Trophoblast cell (in vitro differentiated cells and primary cell): ENCODE measurements around the gene TUBB2B.

ENCODE experiments used
- DNase-seq, 2 donors: peaks; one replicate each; pipeline ENCODE4 v3.0.0-alpha.2; 2016
- H2AFZ ChIP-seq: 2 replicates; pipeline ENCODE4 v1.6.1; 2013; ENCODE audit warnings: low read length, moderate library complexity, mild to moderate bottlenecking; ENCODE audit not compliant: insufficient read depth, poor library complexity
- H2AK5ac ChIP-seq: 2 replicates; pipeline ENCODE4 v1.6.1; 2013; ENCODE audit warnings: mild to moderate bottlenecking, low read length
- H2BK120ac ChIP-seq: 2 replicates; pipeline ENCODE4 v1.6.1; 2013; ENCODE audit warnings: low read length, mild to moderate bottlenecking, moderate library complexity; ENCODE audit not compliant: insufficient read depth, poor library complexity
- H2BK12ac ChIP-seq: 2 replicates; pipeline ENCODE4 v1.6.1; 2013; ENCODE audit warnings: mild to moderate bottlenecking, low read length, moderate library complexity
- H2BK5ac ChIP-seq: 2 replicates; pipeline ENCODE4 v1.6.1; 2013; ENCODE audit warnings: low read length, low read depth, moderate library complexity, mild to moderate bottlenecking; ENCODE audit not compliant: poor library complexity
- H3K14ac ChIP-seq: 2 replicates; pipeline ENCODE4 v1.6.1; 2013; ENCODE audit warnings: mild to moderate bottlenecking, low read length
- H3K18ac ChIP-seq: 2 replicates; pipeline ENCODE4 v1.6.1; 2013; ENCODE audit warnings: mild to moderate bottlenecking, low read length
- H3K23ac ChIP-seq: 2 replicates; pipeline ENCODE4 v1.6.1; 2013; ENCODE audit warnings: low read length
- H3K27ac ChIP-seq: 2 replicates; pipeline ENCODE4 v1.5.1; 2013; ENCODE audit warnings: low read depth, mild to moderate bottlenecking, inconsistent platforms, low read length, moderate library complexity
- H3K27me3 ChIP-seq: 2 replicates; pipeline ENCODE4 v1.6.1; 2013; ENCODE audit warnings: inconsistent platforms, mild to moderate bottlenecking, low read length, moderate library complexity; ENCODE audit not compliant: insufficient read depth
- H3K36me3 ChIP-seq, 2 experiments: 1 replicate in 1 of 2; 2 replicates in 1 of 2; pipeline ENCODE4 v1.6.1; 2013; ENCODE audit warnings: low read length in 2 of 2, mild to moderate bottlenecking in 2 of 2, moderate library complexity in 1 of 2; ENCODE audit not compliant: insufficient read depth in 2 of 2, control insufficient read depth in 1 of 2
- H3K4ac ChIP-seq: 2 replicates; pipeline ENCODE4 v1.6.1; 2013; ENCODE audit warnings: low read depth, mild to moderate bottlenecking, low read length, moderate library complexity
- H3K4me1 ChIP-seq, 2 experiments: 1 replicate in 1 of 2; 2 replicates in 1 of 2; pipeline ENCODE4 v1.6.1; 2013; ENCODE audit warnings: low read length in 2 of 2, mild to moderate bottlenecking in 2 of 2, moderate library complexity in 1 of 2; ENCODE audit not compliant: insufficient read depth in 2 of 2, control insufficient read depth in 1 of 2
- H3K4me2 ChIP-seq: 2 replicates; pipeline ENCODE4 v1.6.1; 2013; ENCODE audit warnings: inconsistent platforms, mild to moderate bottlenecking, low read length, moderate library complexity
- H3K4me3 ChIP-seq: 2 replicates; pipeline ENCODE4 v1.5.1; 2013; ENCODE audit warnings: mild to moderate bottlenecking, low read depth, low read length, inconsistent platforms
- H3K79me1 ChIP-seq: one replicate; pipeline ENCODE4 v1.6.1; 2013; ENCODE audit warnings: low read length
- H3K79me2 ChIP-seq: 2 replicates; pipeline ENCODE4 v1.6.1; 2013; ENCODE audit warnings: low read length, mild to moderate bottlenecking; ENCODE audit not compliant: control insufficient read depth, insufficient read depth, poor library complexity
- H3K9ac ChIP-seq: 2 replicates; pipeline ENCODE4 v1.6.1; 2013; ENCODE audit warnings: mild to moderate bottlenecking, low read length
- H3K9me3 ChIP-seq: 2 replicates; pipeline ENCODE4 v1.6.1; 2013; ENCODE audit warnings: low read depth, mild to moderate bottlenecking, control low read depth, inconsistent platforms, low read length; ENCODE audit not compliant: insufficient read depth
- H4K12ac ChIP-seq: 2 replicates; pipeline ENCODE4 v1.6.1; 2013; ENCODE audit warnings: low read depth, mild to moderate bottlenecking, low read length, moderate library complexity
- H4K8ac ChIP-seq: 2 replicates; pipeline ENCODE4 v1.6.1; 2013; ENCODE audit warnings: low read depth, mild to moderate bottlenecking, low read length, moderate library complexity
- H4K91ac ChIP-seq: one replicate; pipeline ENCODE4 v1.6.1; 2013; ENCODE audit warnings: low read depth, mild to moderate bottlenecking, low read length, moderate library complexity
- WGBS: extraction: QIAGEN DNeasy Blood & Tissue Kit; methylation state at CpG from one replicate; pipeline ENCODE4 v1.1.7; 2013; ENCODE audit warnings: missing lambda C conversion rate; ENCODE audit not compliant: insufficient read length, insufficient coverage; ENCODE audit errors: extremely low coverage; 5-methylcytosine and 5-hydroxymethylcytosine counted together

TUBB2B gene

DNA sequence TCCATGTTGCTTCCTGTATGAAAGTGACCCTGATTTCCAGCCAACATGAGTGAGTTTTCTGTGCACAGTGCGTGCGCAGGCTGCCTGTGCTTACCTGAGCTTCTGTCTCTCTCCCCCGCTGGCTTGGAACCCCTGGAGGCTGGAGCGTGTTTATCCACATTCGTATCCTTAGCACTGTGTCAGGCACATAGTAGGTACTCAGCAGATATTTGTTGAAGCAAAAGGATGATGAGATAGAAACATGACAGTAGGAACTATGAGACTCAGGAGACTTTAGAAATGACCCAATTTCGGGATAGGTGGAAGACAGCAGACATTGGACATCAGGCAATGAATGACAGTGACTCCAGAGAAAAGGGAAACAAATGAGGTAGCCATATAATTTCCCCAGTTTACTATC is 15.2 kb downstream of the TUBB2B start:
- Histone ChIP-seq H3K4me2 (no peak overlapping the region), H4K12ac (no peak overlapping the region), H4K8ac (no peak overlapping the region), H3K14ac (no peak overlapping the region), H2BK120ac (no peak overlapping the region), H3K27me3 (no peaks in the 10 kb centered on the region), H3K9ac (no peak overlapping the region), H3K4me3 (no peak overlapping the region), H3K9me3 (no peaks in the 10 kb centered on the region), H3K79me1 (peaks cover 2% of the 10 kb centered on the region), H2BK12ac (no peak overlapping the region), H3K4me1 (peaks cover 9 to 10% of the 10 kb centered on the region in 2 experiments), H3K79me2 (no peaks in the 10 kb centered on the region), H3K18ac (no peak overlapping the region), H3K4ac (no peak overlapping the region), H3K23ac (no peak overlapping the region), H2AK5ac (no peak overlapping the region), H2AFZ (no peak overlapping the region), H3K36me3 (no peaks in the 10 kb centered on the region), H3K27ac (no peak overlapping the region), H2BK5ac (no peak overlapping the region), H4K91ac (no peak overlapping the region)
- DNase-seq, result no peak
- no CpG with 5 or more reads among the region's 6 CpGs for WGBS

DNA sequence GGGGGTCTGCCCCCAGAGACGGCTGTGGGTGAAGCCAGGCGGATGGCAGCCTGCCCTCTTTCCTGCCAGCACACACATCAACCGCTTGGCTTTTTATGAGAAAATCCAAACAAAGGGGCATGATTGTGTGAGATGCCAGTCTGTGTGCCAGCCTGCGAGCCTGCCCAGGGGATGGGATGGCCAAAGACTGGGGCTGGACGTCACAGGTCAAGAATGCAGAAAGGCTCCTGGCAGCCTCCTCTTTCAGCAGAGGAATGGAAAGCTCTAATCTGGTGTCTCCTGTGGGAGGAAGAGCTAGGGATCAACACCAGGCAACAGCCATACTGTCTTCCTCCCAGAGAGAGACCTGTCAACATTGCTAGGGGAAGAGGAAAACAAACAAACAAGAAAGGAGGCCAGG is 15.8 kb downstream of the TUBB2B start:
- Histone ChIP-seq H3K9me3 (no peaks in the 10 kb centered on the region), H4K12ac (no peak overlapping the region), H2BK120ac (no peak overlapping the region), H3K36me3 (no peaks in the 10 kb centered on the region), H2BK12ac (no peak overlapping the region), H3K27me3 (no peaks in the 10 kb centered on the region), H3K27ac (no peak overlapping the region), H3K14ac (no peak overlapping the region), H2AK5ac (no peak overlapping the region), H2BK5ac (no peak overlapping the region), H3K79me1 (peaks cover 2% of the 10 kb centered on the region), H3K4me1 (peaks cover 9 to 10% of the 10 kb centered on the region in 2 experiments), H3K4me3 (no peak overlapping the region), H3K18ac (no peak overlapping the region), H2AFZ (no peak overlapping the region), H4K91ac (no peak overlapping the region), H3K23ac (no peak overlapping the region), H3K4ac (no peak overlapping the region), H4K8ac (no peak overlapping the region), H3K79me2 (no peaks in the 10 kb centered on the region), H3K9ac (no peak overlapping the region), H3K4me2 (no peak overlapping the region)
- WGBS, result no CpG with 5 or more reads among the region's 5 CpGs
- DNase-seq, result peak in 1 of 2 donors; percentile 18

DNA sequence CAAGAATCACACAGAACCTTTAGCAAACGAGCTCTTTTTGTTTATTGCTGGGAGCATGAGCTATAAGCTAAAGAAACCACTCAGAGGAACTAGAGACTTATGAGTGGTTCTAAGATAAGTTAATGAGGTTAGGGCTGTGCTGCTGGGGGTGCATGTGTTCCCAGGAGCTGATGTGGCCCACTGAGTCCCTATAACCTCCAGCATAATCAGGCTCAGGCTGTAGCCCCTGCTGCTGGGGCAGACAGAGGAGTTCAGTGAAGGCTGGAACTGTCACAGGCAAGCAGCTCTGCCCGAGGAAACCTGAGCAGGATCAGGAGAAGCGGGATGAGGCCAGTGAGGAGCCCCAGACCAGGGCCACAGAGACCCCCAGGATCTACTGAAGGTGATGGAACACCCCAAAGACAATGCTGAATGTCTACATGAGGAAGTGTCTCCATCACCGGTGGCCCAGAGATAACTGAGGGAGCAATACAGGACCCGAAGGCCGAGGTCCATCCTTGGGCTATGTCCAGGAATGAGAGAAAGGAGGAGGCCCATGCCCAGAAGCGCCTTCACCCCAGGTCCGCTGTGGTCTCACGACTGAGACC is 17.3 kb downstream of the TUBB2B start:
- DNase-seq, result no peak
- no peaks in the 10 kb centered on the region for H3K27me3 ChIP-seq

DNA sequence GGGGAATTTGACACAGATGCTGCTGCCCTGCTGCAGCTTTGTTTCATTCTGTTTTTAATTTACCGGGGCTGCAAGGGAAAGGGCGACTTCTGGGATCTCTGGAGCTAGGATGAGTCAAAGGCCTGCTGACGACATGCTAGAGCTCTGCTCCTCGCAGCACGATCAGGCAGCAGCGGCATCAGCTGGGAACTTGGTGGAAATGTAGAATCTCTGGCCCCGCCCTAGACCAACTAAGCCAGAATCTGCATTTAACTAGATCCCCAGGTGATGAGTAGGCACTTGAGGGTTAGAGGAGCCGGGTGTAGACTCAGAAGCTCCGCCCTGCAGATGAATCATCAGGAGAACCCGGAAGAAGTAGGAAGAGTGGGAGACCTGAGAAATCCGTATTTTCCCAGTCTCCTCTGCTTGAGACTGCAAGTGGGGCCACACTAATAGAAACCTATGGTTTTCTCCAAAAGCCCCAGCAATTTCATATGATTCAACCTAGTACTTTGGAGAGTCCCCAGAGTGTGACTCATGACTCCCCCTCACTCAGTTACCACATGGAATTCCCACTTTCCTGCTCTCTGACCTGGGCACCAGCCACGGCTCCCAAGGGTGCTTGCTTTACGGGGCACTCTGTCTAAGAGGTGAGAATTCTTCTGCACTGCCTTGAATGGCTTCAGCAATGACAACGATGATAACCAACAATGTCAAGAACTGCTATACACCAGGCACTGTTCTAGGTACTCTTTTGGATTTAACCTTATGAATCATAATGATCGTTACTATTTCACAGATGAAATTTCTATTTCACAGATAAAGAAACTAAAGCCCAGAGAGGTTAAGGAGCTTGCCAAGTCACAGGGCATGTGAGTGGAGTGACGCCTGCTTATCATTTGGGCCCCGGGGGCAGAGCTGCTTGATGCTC is 18.1 kb downstream of the TUBB2B start:
- no peaks in the 10 kb centered on the region for H3K9me3 ChIP-seq
- no peak overlapping the region for H2BK12ac ChIP-seq
- H3K9ac ChIP-seq, result no peak overlapping the region
- H3K4me1 ChIP-seq, result peaks cover 12 to 17% of the 10 kb centered on the region in 2 experiments
- H2AFZ ChIP-seq, result no peak overlapping the region
- H3K79me1 ChIP-seq, result peaks cover 4% of the 10 kb centered on the region
- peak overlapping the region; percentile 53 for H4K91ac ChIP-seq
- peak overlapping the region; percentile 79 for H4K8ac ChIP-seq
- no peaks in the 10 kb centered on the region for H3K27me3 ChIP-seq
- no peak overlapping the region for H2AK5ac ChIP-seq
- no peaks in the 10 kb centered on the region for H3K79me2 ChIP-seq
- H3K4me3 ChIP-seq, result no peak overlapping the region
- H2BK120ac ChIP-seq, result no peak overlapping the region
- H4K12ac ChIP-seq, result no peak overlapping the region
- no peak overlapping the region for H3K18ac ChIP-seq
- peak overlapping the region; percentile 26 for H3K4me2 ChIP-seq
- no peak overlapping the region for H3K14ac ChIP-seq
- no peak overlapping the region for H3K23ac ChIP-seq
- H3K27ac ChIP-seq, result no peak overlapping the region
- no peak overlapping the region for H2BK5ac ChIP-seq
- no peaks in the 10 kb centered on the region for H3K36me3 ChIP-seq
- peak; percentile 93 to 96 for DNase-seq
- WGBS, result no CpG with 5 or more reads among the region's 17 CpGs
- H3K4ac ChIP-seq, result no peak overlapping the region

More for the DNA sequence above, 17.3 kb downstream of the TUBB2B start:
- no peak overlapping the region for H2BK120ac ChIP-seq
- H3K4me1 ChIP-seq, result peaks cover 12 to 17% of the 10 kb centered on the region in 2 experiments
- no peak overlapping the region for H3K9ac ChIP-seq
- no peak overlapping the region for H3K14ac ChIP-seq
- no peaks in the 10 kb centered on the region for H3K79me2 ChIP-seq
- H4K91ac ChIP-seq, result peak overlapping the region; percentile 2
- H2BK12ac ChIP-seq, result peak overlapping the region; percentile 26
- no peak overlapping the region for H3K4me2 ChIP-seq
- H3K79me1 ChIP-seq, result peaks cover 4% of the 10 kb centered on the region
- H3K36me3 ChIP-seq, result no peaks in the 10 kb centered on the region
- no peak overlapping the region for H4K8ac ChIP-seq
- no peak overlapping the region for H2AFZ ChIP-seq
- H3K27ac ChIP-seq, result no peak overlapping the region
- no peak overlapping the region for H3K4ac ChIP-seq
- no peak overlapping the region for H4K12ac ChIP-seq
- no peak overlapping the region for H3K4me3 ChIP-seq
- H3K23ac ChIP-seq, result no peak overlapping the region
- H2AK5ac ChIP-seq, result no peak overlapping the region
- no peaks in the 10 kb centered on the region for H3K9me3 ChIP-seq
- no CpG with 5 or more reads among the region's 9 CpGs for WGBS
- H3K18ac ChIP-seq, result no peak overlapping the region
- no peak overlapping the region for H2BK5ac ChIP-seq
